GM12878 (cell line): ENCODE measurements around the gene RHOF. TPM values are rescaled to one million over a fixed set of nuclear protein-coding genes. Genes with fewer than 3 reads are reported as not detected.

Source experiments
- ATAC-seq: fragments of 200-7000 bp; cut with Tn5 transposase; 3 replicates; pipeline ENCODE4 v1.9.1; 2020; ENCODE audit warnings: mild to moderate bottlenecking, moderate library complexity
- BruUV-seq: library from RNA; stranded (reverse); fragments of 400-500 nt; replicated peaks from 2 replicates; lab custom pipeline; 2021; lab: Mats Ljungman, UMichigan
- CTCF ChIA-PET: fragments of 300-600 bp; sonication (Branson Sonifier 250); formaldehyde crosslinking; extraction: SDS; loops from one replicate; lab custom pipeline; 2021; ENCODE audit warnings: inconsistent platforms; lab: Yijun Ruan, JAX
- POLR2A ChIA-PET: fragments of 350-600 bp; formaldehyde crosslinking; extraction: SDS; loops from one replicate; lab custom pipeline; 2021; ENCODE audit warnings: inconsistent platforms; lab: Charles Lee
- RAD21 ChIA-PET: fragments of 300-600 bp; sonication (Branson Sonifier 250); formaldehyde crosslinking; loops from one replicate; lab custom pipeline; 2023; ENCODE audit warnings: antibody characterized with exemption; ENCODE audit not compliant: unreplicated experiment; lab: Charles Lee
- SMC1A ChIA-PET: fragments of 300-600 bp; sonication (Branson Sonifier 250); formaldehyde crosslinking; loops from one replicate; lab custom pipeline; 2023; ENCODE audit not compliant: unreplicated experiment, uncharacterized antibody; lab: Charles Lee
- DNase-seq: peaks from one replicate; pipeline ENCODE4 v3.0.0-alpha.2; 2011; ENCODE audit warnings: low read depth, low spot score
- FAIRE-seq: peaks from 3 replicates; lab custom pipeline; 2011; peaks lifted over from hg19 to GRCh38; lab: Jason Lieb, UNC
- H2AFZ ChIP-seq: 2 replicates; pipeline ENCODE4 v1.6.0; 2011; ENCODE audit warnings: low read depth, low read length, control low read depth; ENCODE audit not compliant: control insufficient read depth
- H3K27ac ChIP-seq: 2 replicates; pipeline ENCODE4 v1.5.1; 2011; ENCODE audit warnings: control low read depth; ENCODE audit not compliant: control insufficient read depth, insufficient read depth
- H3K27me3 ChIP-seq, 2 experiments: replicated peaks in 1 of 2; 2 replicates each; pipeline versions ENCODE4 v1.6.0 to v1.6.1; 2011; ENCODE audit warnings: low read length in 1 of 2; ENCODE audit not compliant: control insufficient read depth in 2 of 2, insufficient read depth in 2 of 2
- H3K36me3 ChIP-seq, 2 experiments: 2 replicates each; pipeline ENCODE4 v1.5.1; 2011; ENCODE audit warnings: low read length in 1 of 2; ENCODE audit not compliant: control insufficient read depth in 2 of 2, insufficient read depth in 2 of 2
- H3K4me1 ChIP-seq: 2 replicates; pipeline ENCODE4 v1.6.1; 2011; ENCODE audit warnings: mild to moderate bottlenecking, low read length, moderate library complexity, mixed read lengths; ENCODE audit not compliant: control insufficient read depth, insufficient read depth
- H3K4me2 ChIP-seq: 2 replicates; pipeline ENCODE4 v1.6.0; 2011; ENCODE audit warnings: control low read depth; ENCODE audit not compliant: control insufficient read depth, insufficient read depth
- H3K4me3 ChIP-seq: fragments of 200-600 bp; sonication (generic); 2 replicates; pipeline ENCODE4 v1.5.1; 2016
- H3K79me2 ChIP-seq: 2 replicates; pipeline ENCODE4 v1.6.0; 2011; ENCODE audit warnings: low read length; ENCODE audit not compliant: control insufficient read depth, insufficient read depth
- H3K9ac ChIP-seq: 2 replicates; pipeline ENCODE4 v1.8.0; 2011; ENCODE audit warnings: low read length, control low read depth, mixed read lengths; ENCODE audit not compliant: control insufficient read depth, insufficient read depth
- H3K9me3 ChIP-seq: replicated peaks from 3 replicates; pipeline ENCODE4 v1.5.1; 2011; ENCODE audit warnings: mild to moderate bottlenecking, low read length; ENCODE audit not compliant: control insufficient read depth, insufficient read depth
- H4K20me1 ChIP-seq: 2 replicates; pipeline ENCODE4 v1.6.0; 2011; ENCODE audit not compliant: control insufficient read depth, insufficient read depth
- CHD2 ChIP-seq: IDR thresholded peaks from 2 replicates; pipeline ENCODE4 v1.6.1; 2011; ENCODE audit warnings: low read depth, low read length, improper control_type of control experiment, borderline replicate concordance
- ETV6 ChIP-seq, 2 experiments: fragments of 450-650 bp in 1 of 2; IDR thresholded peaks in 1 of 2; conservative IDR thresholded peaks in 1 of 2; 2 replicates each; pipeline ENCODE4 v1.6.1; 2014; ENCODE audit warnings: antibody characterized with exemption in 1 of 2, borderline replicate concordance in 1 of 2, low read depth in 1 of 2, mild to moderate bottlenecking in 1 of 2, moderate library complexity in 1 of 2
- IRF3 ChIP-seq: fragments of 450-650 bp; IDR thresholded peaks from 2 replicates; pipeline ENCODE4 v1.6.1; 2014; ENCODE audit warnings: mild to moderate bottlenecking
- KLF5 ChIP-seq: fragments of 450-650 bp; IDR thresholded peaks from 2 replicates; pipeline ENCODE4 v1.6.1; 2014; ENCODE audit warnings: mild to moderate bottlenecking; ENCODE audit not compliant: partially characterized antibody
- NBN ChIP-seq: fragments of 450-650 bp; IDR thresholded peaks from 2 replicates; pipeline ENCODE4 v1.6.1; 2016
- NR2F1 ChIP-seq: fragments of 450-650 bp; conservative IDR thresholded peaks from 2 replicates; pipeline ENCODE4 v1.6.1; 2017; ENCODE audit warnings: mild to moderate bottlenecking
- POLR2AphosphoS5 ChIP-seq: IDR thresholded peaks from 2 replicates; pipeline ENCODE4 v1.6.1; 2011; ENCODE audit warnings: mild to moderate bottlenecking, low read length, inconsistent platforms
- SMAD5 ChIP-seq: IDR thresholded peaks from 2 replicates; pipeline ENCODE4 v1.6.1; 2016; ENCODE audit warnings: antibody characterized with exemption, low read depth
- SMC3 ChIP-seq: IDR thresholded peaks from 2 replicates; pipeline ENCODE4 v1.6.1; 2011; ENCODE audit warnings: low read length, improper control_type of control experiment, borderline replicate concordance
- SUPT20H ChIP-seq: IDR thresholded peaks from 2 replicates; pipeline ENCODE4 v1.6.1; 2011; ENCODE audit warnings: low read depth, mild to moderate bottlenecking, low read length, moderate library complexity, borderline replicate concordance; ENCODE audit not compliant: control insufficient read depth
- WGBS: methylation state at CpG from one replicate; pipeline ENCODE4 v1.1.6; 2016; ENCODE audit warnings: low lambda C conversion rate; ENCODE audit not compliant: insufficient replicate concordance, insufficient coverage; ENCODE audit errors: missing lambda C conversion rate; 5-methylcytosine and 5-hydroxymethylcytosine counted together
- in situ Hi-C: fragments of 300-500 bp; cut with MboI; formaldehyde crosslinking; loops from 9 replicates; pipeline ENCODE4 v1.14.3; 2018; ENCODE audit warnings: mixed read lengths
- intact Hi-C: fragments of 100-400 bp; cut with micrococcal nuclease; formaldehyde crosslinking; loops from one replicate; pipeline ENCODE4 v1.14.2; 2022; ENCODE audit not compliant: unreplicated experiment
- polyA plus RNA-seq, 11 experiments: library from polyadenylated mRNA; depleted of rRNA in 4 of 11; unstranded in 6 of 11; stranded (reverse) in 5 of 11; fragments of >200 nt; fragmentation: Nextera tagmentation in 4 of 11; fragmentation: Illumina TruSeq in 1 of 11; extraction: Ambion mirVana in 4 of 11; extraction: Trizol in 1 of 11; gene quantifications; 1 replicate in 1 of 11; 2 replicates in 10 of 11; pipeline versions ENCODE4 v1.2.1 to v1.2.3, GENCODE V29; 2011 to 2016; ENCODE audit warnings: inconsistent platforms in 2 of 11, missing spikeins in 2 of 11, low read depth in 1 of 11
- total RNA-seq, 4 experiments: library from RNA; depleted of rRNA in 3 of 4; stranded (reverse); fragments of >200 nt in 3 of 4; fragmentation: Illumina TruSeq in 1 of 4; extraction: Trizol in 1 of 4; gene quantifications; 2 replicates each; pipeline versions ENCODE4 v1.2.1 to v1.2.3, GENCODE V29; 2013 to 2021
- TF ChIP-seq, protein P1 (sequence below): IDR thresholded peaks from 2 replicates; pipeline ENCODE4 v1.6.1; 2012; ENCODE audit warnings: mild to moderate bottlenecking, low read depth, low read length
- TF ChIP-seq, protein P2 (sequence below): fragments of 450-650 bp; IDR thresholded peaks from 2 replicates; pipeline ENCODE4 v1.6.1; 2017; ENCODE audit warnings: mild to moderate bottlenecking
- TF ChIP-seq, protein P3 (sequence below): fragments of 450-650 bp; IDR thresholded peaks from 2 replicates; pipeline ENCODE4 v1.6.1; 2017; ENCODE audit warnings: low read depth, mild to moderate bottlenecking, moderate library complexity

RHOF gene
- total and polyA plus RNA-seq, 10 of the 15 experiments (the other 5 are each of a cell fraction or from before 2014, with no cell fraction given) = 6.1 to 78.7 (median 39.7) TPM

DNA sequence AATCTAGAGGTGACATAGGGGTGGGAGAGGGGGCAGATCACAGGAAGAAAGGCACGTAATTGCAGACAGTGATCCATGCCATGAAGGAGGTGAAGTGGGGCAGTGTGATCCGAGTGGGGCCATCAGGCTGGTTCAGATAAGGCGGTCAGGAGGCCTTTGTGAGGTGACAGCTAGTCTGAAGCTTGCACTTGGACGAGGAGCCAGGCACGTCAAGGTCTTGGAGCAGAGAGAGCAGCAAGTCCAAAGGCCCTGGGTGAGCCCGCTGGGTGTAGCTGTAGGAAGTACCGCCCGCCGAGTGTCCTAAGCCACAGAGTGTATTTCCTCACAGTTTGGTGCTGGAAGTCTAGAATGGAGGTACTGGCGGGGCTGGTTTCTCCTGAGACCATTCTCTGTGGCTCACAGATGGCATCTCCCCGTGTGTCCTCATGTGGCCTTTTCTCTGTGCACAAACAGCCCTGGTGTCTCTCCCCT lies 23.6 kb downstream of the RHOF start (continued):
- no peak for TF ChIP-seq SMC3

DNA sequence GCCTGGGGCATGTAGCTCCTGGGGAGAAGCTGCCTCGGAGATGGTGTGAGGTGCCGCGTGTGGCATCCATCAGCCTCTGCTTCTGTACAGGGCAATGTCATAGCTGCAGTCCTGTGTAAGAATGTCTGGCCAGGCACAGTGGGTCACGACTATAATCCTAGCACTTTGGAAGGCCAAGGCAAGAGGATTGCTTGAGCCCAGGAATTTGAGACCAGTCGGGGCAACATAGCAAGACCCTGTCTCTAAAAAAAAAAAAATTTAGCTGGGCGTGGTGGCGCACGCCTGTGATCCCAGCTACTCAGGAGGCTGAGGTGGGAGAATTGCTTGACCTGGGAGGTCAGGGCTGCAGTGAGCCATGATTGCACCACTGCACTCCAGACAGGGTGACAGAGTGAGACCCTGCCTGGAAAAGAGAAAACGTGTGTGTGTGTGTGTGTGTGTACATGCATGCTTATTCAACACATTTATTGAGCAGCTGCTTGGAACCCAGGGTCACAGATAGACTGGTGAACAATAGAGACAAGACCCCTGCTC lies 24.1 kb downstream of the RHOF start:
- no peak for ATAC-seq
- Histone ChIP-seq H3K4me2 (no peak overlapping the region), H4K20me1 (no peaks in the 10 kb centered on the region), H3K9me3 (no peaks in the 10 kb centered on the region), H3K27me3 (no peaks in the 10 kb centered on the region), H3K4me1 (peaks cover 3% of the 10 kb centered on the region; the same call in 1 of the 2 replicates), H3K4me3 (no peak overlapping the region), H3K36me3 (no peaks in the 10 kb centered on the region; a peak in 1 of 4 replicates), H3K27ac (no peak overlapping the region), H3K79me2 (no peaks in the 10 kb centered on the region), H2AFZ (no peak overlapping the region), H3K9ac (no peak overlapping the region)
- no TSS peak for BruUV-seq
- POLR2A ChIA-PET = interaction anchor here (0.5 to 0.7 kb wide), 2 partner anchors 63 to 973 kb away, joined by 3 to 4 read pairs; no protein-coding TSS in a partner anchor
- RAD21 ChIA-PET = interaction anchor here (0.7 to 1.5 kb wide), 3 partner anchors 25 to 934 kb away, joined by 3 to 7 read pairs (median 3); partner anchors contain the start of gene RHOF
- FAIRE-seq = no peak
- no peak for DNase-seq
- SMC1A ChIA-PET = no interaction called here
- in situ Hi-C loops (loop anchor here (5.0 kb wide), 1 partner anchor 67 kb away; no protein-coding TSS in a partner anchor), intact Hi-C loops (no loop called here)
- CTCF ChIA-PET = interaction anchor here (1.1 to 3.2 kb wide), 3 partner anchors 25 to 434 kb away, joined by 3 to 15 read pairs (median 6); partner anchors contain the start of gene RHOF
- 85% methylated on average over 9 of the region's 9 CpGs for WGBS
- TF ChIP-seq ETV6 (conservative IDR thresholded peaks at IDR 0.05 in 1 of 2, IDR thresholded peaks at IDR 0.05 in 1 of 2; ENCODE audit: borderline replicate concordance in 1 of 2, low read depth in 1 of 2) = no peak
- TF ChIP-seq NBN = no peak
- TF ChIP-seq KLF5 = no peak
- no peak for TF ChIP-seq SUPT20H
- TF ChIP-seq, protein P1, sequence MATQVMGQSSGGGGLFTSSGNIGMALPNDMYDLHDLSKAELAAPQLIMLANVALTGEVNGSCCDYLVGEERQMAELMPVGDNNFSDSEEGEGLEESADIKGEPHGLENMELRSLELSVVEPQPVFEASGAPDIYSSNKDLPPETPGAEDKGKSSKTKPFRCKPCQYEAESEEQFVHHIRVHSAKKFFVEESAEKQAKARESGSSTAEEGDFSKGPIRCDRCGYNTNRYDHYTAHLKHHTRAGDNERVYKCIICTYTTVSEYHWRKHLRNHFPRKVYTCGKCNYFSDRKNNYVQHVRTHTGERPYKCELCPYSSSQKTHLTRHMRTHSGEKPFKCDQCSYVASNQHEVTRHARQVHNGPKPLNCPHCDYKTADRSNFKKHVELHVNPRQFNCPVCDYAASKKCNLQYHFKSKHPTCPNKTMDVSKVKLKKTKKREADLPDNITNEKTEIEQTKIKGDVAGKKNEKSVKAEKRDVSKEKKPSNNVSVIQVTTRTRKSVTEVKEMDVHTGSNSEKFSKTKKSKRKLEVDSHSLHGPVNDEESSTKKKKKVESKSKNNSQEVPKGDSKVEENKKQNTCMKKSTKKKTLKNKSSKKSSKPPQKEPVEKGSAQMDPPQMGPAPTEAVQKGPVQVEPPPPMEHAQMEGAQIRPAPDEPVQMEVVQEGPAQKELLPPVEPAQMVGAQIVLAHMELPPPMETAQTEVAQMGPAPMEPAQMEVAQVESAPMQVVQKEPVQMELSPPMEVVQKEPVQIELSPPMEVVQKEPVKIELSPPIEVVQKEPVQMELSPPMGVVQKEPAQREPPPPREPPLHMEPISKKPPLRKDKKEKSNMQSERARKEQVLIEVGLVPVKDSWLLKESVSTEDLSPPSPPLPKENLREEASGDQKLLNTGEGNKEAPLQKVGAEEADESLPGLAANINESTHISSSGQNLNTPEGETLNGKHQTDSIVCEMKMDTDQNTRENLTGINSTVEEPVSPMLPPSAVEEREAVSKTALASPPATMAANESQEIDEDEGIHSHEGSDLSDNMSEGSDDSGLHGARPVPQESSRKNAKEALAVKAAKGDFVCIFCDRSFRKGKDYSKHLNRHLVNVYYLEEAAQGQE = no peak
- TF ChIP-seq SMAD5 = no peak
- no peak for TF ChIP-seq IRF3
- TF ChIP-seq, protein P2, sequence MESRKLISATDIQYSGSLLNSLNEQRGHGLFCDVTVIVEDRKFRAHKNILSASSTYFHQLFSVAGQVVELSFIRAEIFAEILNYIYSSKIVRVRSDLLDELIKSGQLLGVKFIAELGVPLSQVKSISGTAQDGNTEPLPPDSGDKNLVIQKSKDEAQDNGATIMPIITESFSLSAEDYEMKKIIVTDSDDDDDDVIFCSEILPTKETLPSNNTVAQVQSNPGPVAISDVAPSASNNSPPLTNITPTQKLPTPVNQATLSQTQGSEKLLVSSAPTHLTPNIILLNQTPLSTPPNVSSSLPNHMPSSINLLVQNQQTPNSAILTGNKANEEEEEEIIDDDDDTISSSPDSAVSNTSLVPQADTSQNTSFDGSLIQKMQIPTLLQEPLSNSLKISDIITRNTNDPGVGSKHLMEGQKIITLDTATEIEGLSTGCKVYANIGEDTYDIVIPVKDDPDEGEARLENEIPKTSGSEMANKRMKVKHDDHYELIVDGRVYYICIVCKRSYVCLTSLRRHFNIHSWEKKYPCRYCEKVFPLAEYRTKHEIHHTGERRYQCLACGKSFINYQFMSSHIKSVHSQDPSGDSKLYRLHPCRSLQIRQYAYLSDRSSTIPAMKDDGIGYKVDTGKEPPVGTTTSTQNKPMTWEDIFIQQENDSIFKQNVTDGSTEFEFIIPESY = no peak
- TF ChIP-seq, protein P3, sequence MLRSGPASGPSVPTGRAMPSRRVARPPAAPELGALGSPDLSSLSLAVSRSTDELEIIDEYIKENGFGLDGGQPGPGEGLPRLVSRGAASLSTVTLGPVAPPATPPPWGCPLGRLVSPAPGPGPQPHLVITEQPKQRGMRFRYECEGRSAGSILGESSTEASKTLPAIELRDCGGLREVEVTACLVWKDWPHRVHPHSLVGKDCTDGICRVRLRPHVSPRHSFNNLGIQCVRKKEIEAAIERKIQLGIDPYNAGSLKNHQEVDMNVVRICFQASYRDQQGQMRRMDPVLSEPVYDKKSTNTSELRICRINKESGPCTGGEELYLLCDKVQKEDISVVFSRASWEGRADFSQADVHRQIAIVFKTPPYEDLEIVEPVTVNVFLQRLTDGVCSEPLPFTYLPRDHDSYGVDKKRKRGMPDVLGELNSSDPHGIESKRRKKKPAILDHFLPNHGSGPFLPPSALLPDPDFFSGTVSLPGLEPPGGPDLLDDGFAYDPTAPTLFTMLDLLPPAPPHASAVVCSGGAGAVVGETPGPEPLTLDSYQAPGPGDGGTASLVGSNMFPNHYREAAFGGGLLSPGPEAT = no peak
- no peak for TF ChIP-seq CHD2
- TF ChIP-seq POLR2AphosphoS5 = no peak
- TF ChIP-seq NR2F1 = no peak
